ENCODE results near the gene DHRS11.

Gene DHRS11

DNA sequence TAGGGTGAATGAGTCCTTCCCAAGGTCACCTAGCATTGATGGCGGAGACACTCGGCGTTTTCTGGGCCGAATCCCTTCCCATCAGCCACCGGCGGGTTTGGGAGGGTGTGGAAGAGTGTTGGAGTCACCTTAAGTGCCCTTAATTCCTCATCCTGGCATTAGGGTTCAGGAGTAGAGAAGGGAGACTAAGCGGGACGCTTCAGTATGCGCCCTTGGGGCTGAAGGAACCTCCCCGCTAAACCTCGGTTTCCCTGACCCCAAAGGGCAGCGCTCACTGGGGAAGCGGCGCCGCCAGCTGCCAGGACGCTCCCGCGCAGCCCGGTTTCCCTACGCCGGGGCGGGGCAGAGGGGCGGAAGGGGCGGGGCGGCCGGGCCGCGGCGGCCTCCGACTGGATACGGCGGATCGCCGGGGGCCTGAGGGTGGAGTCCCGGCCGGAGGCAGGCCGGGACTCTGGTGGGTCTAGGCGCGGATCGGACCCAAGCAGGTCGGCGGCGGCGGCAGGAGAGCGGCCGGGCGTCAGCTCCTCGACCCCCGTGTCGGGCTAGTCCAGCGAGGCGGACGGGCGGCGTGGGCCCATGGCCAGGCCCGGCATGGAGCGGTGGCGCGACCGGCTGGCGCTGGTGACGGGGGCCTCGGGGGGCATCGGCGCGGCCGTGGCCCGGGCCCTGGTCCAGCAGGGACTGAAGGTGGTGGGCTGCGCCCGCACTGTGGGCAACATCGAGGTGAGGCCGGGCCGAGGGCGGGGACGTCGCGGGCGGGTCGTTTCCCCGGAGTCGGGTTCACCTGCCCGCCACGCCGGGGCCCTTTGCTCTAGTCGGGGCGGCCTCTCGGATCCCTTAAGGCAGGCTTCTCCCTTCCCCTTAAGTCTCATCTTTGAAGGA lies at the start of gene DHRS11:
DHRS11 (plus strand) TSS at position 446 of the 882 bp plus-strand sequence; CDS start at position 577, 131 bp downstream.
- DNase-seq (ENCODE audit: low read depth in 2 of 2) = peak; percentile 68 to 84

- no peak for DNase-seq (ENCODE audit: low read depth in 2 of 2)
These were observed 48.9 kb upstream of the DHRS11 start for GRCh38 chr17:36542755-36543154.

DNA sequence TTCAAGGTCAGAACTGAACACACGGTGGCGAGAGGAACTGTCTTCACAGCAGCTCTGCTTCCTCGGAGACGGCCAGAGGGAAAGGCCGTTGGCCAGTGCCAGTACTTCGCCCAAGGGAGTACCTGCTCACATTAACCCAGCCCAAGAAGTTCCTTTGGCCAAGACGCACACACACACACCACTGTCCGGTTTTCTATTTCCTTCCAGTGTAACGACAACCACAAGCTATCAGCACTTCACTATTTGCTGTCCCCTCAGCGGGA lies 47.7 kb upstream of the DHRS11 start:
- no peak for DNase-seq (ENCODE audit: low read depth in 2 of 2)

- DNase-seq (ENCODE audit: low read depth in 2 of 2) = peak; percentile 75 to 85
These were observed 47.2 kb upstream of the DHRS11 start, which contains the start of gene GGNBP2 for GRCh38 chr17:36544307-36545076. TSS of gene GGNBP2 (plus strand) at chr17:36544919. CDS start at chr17:36545725, 806 bp downstream.

DNA sequence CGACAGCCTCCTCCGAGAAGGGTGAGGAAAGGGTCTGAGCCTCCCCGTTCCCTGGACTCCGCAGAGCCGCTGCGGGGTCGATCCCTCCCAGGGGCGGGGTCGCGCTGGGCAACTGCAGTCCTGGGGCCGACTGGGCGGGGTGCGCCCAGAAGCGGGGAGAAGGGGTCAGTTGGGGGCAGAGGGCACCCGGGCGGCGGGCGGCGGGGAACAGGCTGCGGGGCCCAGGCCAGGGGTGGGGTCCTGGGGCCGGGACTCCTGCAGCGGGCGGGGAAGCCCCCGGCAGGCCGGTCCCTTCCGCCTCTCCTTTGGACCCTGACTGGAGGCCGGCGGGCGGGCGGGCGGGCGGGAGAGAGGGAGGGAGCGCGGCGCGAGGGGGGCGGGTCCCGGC lies 46.6 kb upstream of the DHRS11 start:
- no peak for DNase-seq (ENCODE audit: low read depth in 2 of 2)

DNA sequence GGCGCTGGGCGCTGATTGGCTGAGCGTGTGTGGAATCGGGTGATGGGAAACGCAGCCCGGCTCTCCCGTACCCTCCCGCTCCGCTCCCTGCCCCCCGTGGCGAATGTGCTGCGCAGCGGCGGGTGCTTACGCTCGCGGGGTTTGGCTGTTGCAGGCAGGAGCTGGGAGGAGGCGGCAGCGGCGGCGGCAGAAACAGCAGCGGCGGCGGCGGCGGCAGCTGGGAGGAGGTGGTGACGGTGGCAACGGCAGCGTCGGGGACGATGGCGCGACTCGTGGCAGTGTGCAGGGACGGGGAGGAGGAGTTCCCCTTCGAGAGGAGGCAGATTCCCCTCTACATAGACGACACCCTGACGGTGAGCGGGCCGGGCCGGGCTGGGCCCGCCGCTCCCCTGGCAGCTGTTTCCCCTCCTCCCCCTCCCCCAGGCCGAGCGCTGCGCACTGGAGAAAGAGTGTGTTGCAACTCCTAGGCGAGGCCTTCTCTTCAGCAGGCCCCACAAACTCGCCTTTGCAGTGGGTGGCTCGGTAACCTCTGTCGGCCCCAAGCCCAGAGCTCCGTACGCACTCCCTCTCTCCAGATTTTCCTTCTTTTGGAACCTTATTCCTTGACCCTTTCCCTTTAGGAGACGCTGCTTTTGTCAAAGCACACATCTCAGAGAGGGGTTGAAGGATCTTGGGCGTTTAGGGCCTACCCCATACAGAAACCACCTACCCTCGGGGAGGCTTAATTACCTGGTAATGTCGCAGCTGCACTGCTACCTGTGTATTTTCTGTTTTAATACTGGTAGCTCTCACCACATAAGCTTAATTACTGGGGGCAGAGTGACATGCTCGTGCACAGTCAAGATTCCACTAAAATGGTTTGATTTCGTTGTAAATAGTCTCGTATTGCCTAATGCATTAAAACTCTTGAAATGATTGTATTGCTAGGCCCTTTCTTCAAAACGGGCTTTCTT lies 45.9 kb upstream of the DHRS11 start:
- DNase-seq (ENCODE audit: low read depth in 2 of 2) = peak; percentile 89 to 94

DNA sequence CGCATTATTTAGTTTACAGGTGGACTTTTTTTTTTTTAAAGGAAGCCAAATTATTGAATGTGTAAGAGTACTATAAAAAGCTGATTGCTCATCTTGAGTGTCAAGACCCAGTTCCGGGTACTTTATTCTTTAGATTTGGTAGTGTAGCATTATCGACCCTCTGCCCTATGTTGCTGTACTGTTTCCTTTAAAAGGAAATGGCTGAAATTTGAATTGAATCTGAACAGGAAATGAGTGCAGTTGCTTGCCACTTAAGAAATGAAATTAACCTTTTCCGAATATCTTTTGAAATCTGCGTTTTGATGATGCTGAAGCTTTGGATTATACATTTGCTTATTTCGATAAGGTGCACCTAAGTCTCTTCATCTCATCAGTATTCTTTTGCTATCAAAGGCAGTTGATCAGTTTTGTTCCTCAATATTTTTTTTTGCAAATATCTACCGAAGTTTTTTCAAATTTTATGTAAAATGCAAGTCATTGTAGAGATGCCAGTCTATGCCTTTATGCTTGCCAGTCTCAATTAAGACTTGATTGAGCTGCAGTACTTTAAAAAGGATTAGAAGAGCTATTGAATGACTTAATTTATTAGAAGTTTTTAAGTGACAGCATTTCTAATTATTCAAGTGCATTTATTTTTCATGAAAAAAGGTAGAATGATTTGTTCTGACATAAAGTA lies 45.1 kb upstream of the DHRS11 start:
- DNase-seq (ENCODE audit: low read depth in 2 of 2) = no peak

GRCh38 chr17:36547776-36548175 lies 43.9 kb upstream of the DHRS11 start:
- DNase-seq (ENCODE audit: low read depth in 2 of 2) = no peak

GRCh38 chr17:36550491-36551417 lies 40.9 kb upstream of the DHRS11 start:
- DNase-seq (ENCODE audit: low read depth in 2 of 2) = no peak

- no peak for DNase-seq (ENCODE audit: low read depth in 2 of 2)
These were observed 38.2 kb upstream of the DHRS11 start for GRCh38 chr17:36553459-36553858.

DNA sequence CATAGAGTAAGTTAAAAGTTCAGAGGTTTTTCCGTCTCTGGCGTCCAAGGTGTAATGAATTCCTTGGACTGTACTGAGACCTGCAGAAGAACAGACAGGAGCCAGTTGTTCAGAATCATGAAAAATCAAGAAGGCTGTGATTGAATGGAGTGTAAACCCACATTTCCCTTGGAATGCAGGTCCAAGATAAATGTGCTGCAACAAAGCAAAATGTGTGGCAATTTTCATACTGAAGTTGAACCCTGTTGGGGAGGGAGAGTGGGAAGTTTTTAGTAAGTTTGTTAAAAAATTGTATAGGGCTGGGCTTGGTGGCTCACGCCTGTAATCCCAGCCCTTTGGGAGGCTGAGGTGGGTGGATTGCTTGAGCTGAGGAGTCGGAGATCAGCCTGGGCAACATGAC lies 25.6 kb upstream of the DHRS11 start:
- no peak for DNase-seq (ENCODE audit: low read depth in 2 of 2)

DNA sequence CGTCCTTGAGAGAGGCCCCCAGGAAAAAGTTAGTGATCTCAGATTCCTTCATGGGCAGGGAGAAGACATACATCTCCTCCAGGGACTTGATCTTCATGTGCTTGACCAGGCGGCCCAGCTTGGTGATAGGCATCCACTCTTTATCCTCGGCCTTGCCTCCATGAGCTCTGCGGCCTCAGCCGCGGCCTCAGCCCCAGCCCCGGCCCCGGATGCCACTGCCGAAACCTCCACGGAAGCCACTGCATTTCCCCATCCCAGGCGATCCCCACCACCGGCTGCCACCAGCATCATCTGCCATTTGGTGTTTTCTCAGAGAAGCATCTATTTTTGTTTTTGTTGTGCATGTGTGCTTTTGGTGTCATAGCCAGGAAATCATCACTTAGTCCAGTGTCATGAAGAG lies 16.7 kb upstream of the DHRS11 start:
- no peak for DNase-seq (ENCODE audit: low read depth in 2 of 2)

GRCh38 chr17:36576793-36577192 lies 14.9 kb upstream of the DHRS11 start:
- no peak for DNase-seq (ENCODE audit: low read depth in 2 of 2)

GRCh38 chr17:36578671-36579070 lies 13.0 kb upstream of the DHRS11 start:
- DNase-seq (ENCODE audit: low read depth in 2 of 2) = no peak

DNA sequence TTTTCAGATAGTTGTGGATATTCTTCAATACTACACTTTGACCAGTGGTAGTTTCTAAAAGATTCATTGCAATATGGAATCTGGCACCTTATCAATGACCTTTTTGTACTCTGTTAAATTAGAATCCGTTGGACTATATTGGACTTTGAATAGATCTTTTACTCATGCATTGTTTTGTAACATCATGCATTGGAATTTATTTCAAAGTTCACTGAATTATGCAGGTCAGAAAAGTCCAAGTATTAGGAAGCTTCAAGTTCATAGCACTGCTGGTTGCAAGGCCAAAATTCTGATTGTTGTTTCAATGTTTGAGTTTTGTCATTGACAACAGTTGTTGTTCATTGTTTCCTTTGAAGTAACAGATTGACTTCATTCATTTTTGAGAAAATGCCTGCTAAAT lies 7.9 kb upstream of the DHRS11 start:
- DNase-seq (ENCODE audit: low read depth in 2 of 2) = no peak

- DNase-seq (ENCODE audit: low read depth in 2 of 2) = no peak
These were observed 5.5 kb upstream of the DHRS11 start for GRCh38 chr17:36586138-36586537.

DNA sequence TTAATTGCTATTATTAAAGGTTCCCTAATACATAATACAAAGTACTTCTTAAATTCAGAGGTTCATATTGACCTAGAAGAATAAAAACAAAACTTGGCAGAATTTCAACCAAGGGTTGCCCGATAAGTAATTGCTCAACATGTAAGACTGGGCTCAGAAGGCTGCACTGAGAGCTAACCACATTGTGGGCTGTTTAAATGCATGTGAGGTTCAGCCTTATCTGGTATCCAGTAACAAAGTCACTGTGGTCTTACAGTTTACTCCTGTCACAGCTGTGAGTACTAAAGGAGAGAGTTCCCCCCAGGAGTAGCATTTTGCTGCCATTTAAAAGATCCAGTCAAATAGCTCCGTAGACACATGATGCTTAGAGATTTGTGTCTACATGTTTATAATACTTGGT lies 1.6 kb upstream of the DHRS11 start:
- no peak for DNase-seq (ENCODE audit: low read depth in 2 of 2)

GRCh38 chr17:36592316-36592715 lies 637 bp downstream of the DHRS11 start:
- peak in 1 of 2 experiments; percentile 10 for DNase-seq (ENCODE audit: low read depth in 2 of 2)

DNA sequence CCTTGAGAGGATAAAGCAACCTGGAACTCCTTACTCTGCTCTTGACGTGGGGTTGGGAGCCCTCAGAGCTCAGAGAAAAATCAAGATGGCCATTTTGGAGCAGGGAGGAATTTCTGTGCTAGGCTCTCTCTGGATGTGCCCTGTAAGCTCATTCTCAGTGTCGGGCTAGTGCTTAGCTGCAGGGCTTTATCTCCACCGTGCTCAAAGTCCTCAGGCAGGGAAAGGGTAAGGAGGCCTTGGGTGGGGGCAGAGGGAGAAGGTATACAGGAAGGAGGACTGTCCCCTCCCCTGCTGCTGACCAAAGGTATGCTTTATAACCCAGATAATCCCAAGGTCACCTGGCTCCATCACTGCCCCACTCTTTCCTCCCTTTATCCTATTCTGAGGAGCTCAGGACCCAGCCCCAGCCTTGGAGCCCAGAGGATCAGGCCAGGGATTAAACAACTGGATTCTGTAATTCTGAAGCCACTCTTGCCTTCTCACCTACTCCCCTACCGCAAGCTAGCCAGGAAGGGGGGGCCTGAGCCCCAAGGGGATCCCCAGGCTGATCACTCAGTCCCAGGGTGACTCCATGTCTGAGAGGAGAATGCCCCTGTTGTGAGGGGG lies 1.1 kb downstream of the DHRS11 start:
- no peak for DNase-seq (ENCODE audit: low read depth in 2 of 2)

Data from stimulated activated CD4-positive, alpha-beta T cell treated with anti-CD3 and anti-CD28 coated beads, Interleukin-12 subunit alpha, Interleukin-12 subunit beta, amount 100 ng/mL, for 24 hours (primary cell).